ENCODE results near the gene DISP3.
"Not testable (repeated sequence)": the region's sequence is repeated elsewhere in the genome, so short reads cannot be mapped to it uniquely, and the experiment has no call there.

Gene DISP3

DNA sequence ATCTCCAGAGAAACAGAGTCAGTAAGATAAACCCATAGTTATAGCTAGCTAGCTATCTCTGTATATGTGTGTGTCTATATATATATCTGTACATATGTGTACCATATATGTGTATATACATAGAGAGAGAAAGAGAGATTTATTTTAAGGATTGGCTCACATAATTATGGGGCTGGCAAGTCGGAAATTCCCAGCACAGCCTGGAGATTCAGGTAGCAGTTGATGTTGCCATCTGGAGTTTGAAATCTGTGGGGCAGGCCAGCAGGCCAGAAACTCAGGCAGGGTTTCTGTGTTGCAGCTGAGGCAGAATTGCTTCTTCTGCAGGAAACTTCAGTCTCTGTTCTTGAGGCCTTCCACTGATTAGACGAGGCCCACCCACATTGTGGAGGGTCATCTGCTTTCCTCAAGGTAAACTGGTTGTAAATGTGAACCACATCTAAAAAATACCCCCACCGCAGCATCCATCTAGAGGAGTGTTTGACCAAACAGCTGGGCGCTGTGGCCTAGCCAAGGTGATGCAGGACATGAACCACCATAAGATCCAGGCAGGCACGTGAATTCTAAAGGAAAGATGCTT is 94.2 kb downstream of the DISP3 start:
- no peaks in the 10 kb centered on the region for H3K4me1 ChIP-seq
- H3K79me2 ChIP-seq: no peaks in the 10 kb centered on the region
- H2AFZ ChIP-seq: no peak overlapping the region
- no peak overlapping the region for H3K4me2 ChIP-seq (ENCODE audit: low read length)
- TF ChIP-seq, protein P1, sequence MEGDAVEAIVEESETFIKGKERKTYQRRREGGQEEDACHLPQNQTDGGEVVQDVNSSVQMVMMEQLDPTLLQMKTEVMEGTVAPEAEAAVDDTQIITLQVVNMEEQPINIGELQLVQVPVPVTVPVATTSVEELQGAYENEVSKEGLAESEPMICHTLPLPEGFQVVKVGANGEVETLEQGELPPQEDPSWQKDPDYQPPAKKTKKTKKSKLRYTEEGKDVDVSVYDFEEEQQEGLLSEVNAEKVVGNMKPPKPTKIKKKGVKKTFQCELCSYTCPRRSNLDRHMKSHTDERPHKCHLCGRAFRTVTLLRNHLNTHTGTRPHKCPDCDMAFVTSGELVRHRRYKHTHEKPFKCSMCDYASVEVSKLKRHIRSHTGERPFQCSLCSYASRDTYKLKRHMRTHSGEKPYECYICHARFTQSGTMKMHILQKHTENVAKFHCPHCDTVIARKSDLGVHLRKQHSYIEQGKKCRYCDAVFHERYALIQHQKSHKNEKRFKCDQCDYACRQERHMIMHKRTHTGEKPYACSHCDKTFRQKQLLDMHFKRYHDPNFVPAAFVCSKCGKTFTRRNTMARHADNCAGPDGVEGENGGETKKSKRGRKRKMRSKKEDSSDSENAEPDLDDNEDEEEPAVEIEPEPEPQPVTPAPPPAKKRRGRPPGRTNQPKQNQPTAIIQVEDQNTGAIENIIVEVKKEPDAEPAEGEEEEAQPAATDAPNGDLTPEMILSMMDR (IDR thresholded peaks at IDR 0.05): no peak
- no peak overlapping the region for H3K4me3 ChIP-seq (ENCODE audit: low read depth, low read length)
- peaks cover 3% of the 10 kb centered on the region for H3K27me3 ChIP-seq (ENCODE audit: control insufficient read depth, insufficient read depth, low read length)
- no peaks in the 10 kb centered on the region for H3K36me3 ChIP-seq (ENCODE audit: control insufficient read depth, insufficient read depth, low read length)
- no peaks in the 10 kb centered on the region for H3K9me3 ChIP-seq (ENCODE audit: control insufficient read depth, low read length)
- no peak overlapping the region for H3K27ac ChIP-seq
- H3K9ac ChIP-seq: no peak overlapping the region

DNA sequence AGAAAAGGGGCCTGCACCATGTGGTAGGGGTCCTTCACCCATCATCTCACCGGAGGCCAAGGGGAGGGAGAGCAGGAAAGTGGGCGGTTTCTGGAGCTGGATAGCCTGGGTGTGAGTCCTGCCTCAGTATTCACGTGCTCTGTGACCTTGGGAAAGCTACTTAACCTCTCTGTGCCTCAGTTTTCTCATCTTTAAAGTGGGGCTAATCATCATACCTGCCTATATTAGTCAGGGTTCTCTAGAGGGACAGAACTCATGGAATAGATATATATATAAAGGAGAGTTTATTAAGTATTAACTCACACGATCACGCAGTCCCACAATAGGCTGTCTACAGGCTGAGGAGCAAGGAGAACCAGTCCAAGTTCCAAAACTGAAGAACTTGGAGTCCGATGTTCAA is 96.6 kb downstream of the DISP3 start:
- Histone ChIP-seq H3K36me3 (ENCODE audit: control insufficient read depth, insufficient read depth, low read length) (no peaks in the 10 kb centered on the region), H3K27ac (no peak overlapping the region), H3K9ac (no peak overlapping the region), H3K79me2 (no peaks in the 10 kb centered on the region), H3K9me3 (ENCODE audit: control insufficient read depth, low read length) (no peaks in the 10 kb centered on the region), H2AFZ (no peak overlapping the region), H3K4me2 (ENCODE audit: low read length) (no peak overlapping the region), H3K27me3 (ENCODE audit: control insufficient read depth, insufficient read depth, low read length) (peaks cover 7% of the 10 kb centered on the region), H3K4me3 (ENCODE audit: low read depth, low read length) (no peak overlapping the region), H3K4me1 (no peaks in the 10 kb centered on the region)
- TF ChIP-seq, protein P1 (IDR thresholded peaks at IDR 0.05): no peak

DNA sequence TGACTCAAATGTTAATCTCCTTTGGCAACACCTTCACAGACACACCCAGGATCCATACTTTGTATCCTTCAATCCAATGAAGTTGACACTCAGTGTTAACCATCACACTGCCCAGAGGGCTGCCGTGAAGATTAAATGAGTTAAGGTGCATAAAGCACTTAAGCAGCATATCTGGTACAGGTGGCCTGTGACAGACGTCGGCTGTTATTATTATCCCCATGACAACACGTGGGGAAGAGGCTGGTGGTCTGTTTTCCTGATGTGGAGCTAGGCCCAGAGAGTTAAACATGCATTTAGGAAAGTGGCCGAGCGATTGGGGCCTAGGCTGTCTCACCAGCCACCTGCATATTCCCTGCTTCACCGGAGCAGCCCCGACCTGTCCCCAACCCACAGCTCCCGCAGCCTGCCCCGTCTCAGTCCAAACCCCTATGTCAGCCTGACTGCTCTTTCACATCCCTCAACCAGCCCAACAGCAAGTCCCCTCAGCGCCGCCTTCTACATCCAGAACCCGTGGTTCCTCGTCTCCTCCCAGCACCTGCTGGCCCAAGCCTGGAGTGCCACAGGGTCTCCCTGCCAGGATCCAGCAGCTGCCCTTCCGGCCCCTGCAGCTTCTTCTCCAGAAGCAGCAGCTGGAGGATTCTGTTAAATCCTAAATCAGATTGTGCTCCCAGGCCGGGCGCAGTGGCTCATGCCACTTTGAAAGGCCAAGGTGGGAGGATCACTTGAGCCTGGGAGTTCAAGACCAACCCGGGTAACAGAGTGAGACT is 97.3 kb downstream of the DISP3 start:
- no peak overlapping the region for H3K27ac ChIP-seq
- no peak overlapping the region for H3K4me2 ChIP-seq (ENCODE audit: low read length)
- H3K36me3 ChIP-seq (ENCODE audit: control insufficient read depth, insufficient read depth, low read length): no peaks in the 10 kb centered on the region
- H3K79me2 ChIP-seq: no peaks in the 10 kb centered on the region
- H3K4me1 ChIP-seq: no peaks in the 10 kb centered on the region
- no peak overlapping the region for H2AFZ ChIP-seq
- H3K27me3 ChIP-seq (ENCODE audit: control insufficient read depth, insufficient read depth, low read length): peaks cover 6% of the 10 kb centered on the region
- TF ChIP-seq, protein P1 (IDR thresholded peaks at IDR 0.05): no peak
- no peak overlapping the region for H3K9ac ChIP-seq
- H3K4me3 ChIP-seq (ENCODE audit: low read depth, low read length): no peak overlapping the region
- no peaks in the 10 kb centered on the region for H3K9me3 ChIP-seq (ENCODE audit: control insufficient read depth, low read length)

DNA sequence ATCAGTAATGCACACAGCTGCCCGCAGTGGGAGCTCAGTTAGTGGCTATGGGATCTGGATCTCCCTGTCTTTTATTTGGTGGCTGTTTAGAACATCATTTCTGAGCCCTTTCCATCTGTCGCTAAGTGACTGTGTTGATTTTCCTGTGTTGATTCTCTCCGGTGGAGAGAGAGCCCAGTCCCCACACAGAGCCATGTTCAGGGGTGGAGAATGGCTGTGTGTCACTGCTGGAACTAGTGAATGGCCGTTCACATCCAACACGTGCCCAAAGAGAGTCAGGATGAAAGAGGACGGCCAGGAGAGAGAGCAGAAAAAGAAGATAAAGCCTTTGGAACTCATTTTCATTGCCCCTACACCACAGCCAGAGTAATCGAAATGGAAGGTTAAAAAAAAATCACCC is 99.0 kb downstream of the DISP3 start:
- no peak overlapping the region for H3K27ac ChIP-seq
- H3K4me3 ChIP-seq (ENCODE audit: low read depth, low read length): no peak overlapping the region
- H3K4me2 ChIP-seq (ENCODE audit: low read length): no peak overlapping the region
- H3K36me3 ChIP-seq (ENCODE audit: control insufficient read depth, insufficient read depth, low read length): no peaks in the 10 kb centered on the region
- no peaks in the 10 kb centered on the region for H3K4me1 ChIP-seq
- H3K9me3 ChIP-seq (ENCODE audit: control insufficient read depth, low read length): no peaks in the 10 kb centered on the region
- H3K27me3 ChIP-seq (ENCODE audit: control insufficient read depth, insufficient read depth, low read length): peaks cover 4% of the 10 kb centered on the region
- TF ChIP-seq, protein P1 (IDR thresholded peaks at IDR 0.05): no peak
- no peak overlapping the region for H2AFZ ChIP-seq
- no peak overlapping the region for H3K9ac ChIP-seq
- H3K79me2 ChIP-seq: no peaks in the 10 kb centered on the region

DNA sequence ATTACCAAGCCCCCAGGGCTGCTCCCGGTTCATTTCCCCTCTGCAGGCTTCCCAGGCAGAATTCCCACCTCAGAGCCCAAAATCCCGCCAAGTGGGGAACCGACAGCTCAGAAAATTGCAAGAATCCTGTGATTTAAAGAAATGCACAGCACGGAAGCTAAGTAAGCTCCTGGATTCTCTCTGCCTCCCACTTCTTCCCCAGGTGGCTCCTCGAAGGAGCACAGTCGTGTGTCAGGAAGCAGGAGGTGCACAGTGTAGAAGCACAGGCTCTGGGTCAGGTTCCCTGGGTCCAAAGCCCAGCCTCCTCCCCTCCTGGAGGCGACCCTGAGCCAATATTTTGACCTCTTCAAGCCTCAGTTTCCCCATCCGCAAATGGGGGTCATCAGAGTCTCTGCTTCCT is 100.6 kb downstream of the DISP3 start:
- no peak overlapping the region for H3K9ac ChIP-seq
- no peak overlapping the region for H2AFZ ChIP-seq
- H3K27me3 ChIP-seq (ENCODE audit: control insufficient read depth, insufficient read depth, low read length): peaks cover 4% of the 10 kb centered on the region
- H3K36me3 ChIP-seq (ENCODE audit: control insufficient read depth, insufficient read depth, low read length): no peaks in the 10 kb centered on the region
- H3K9me3 ChIP-seq (ENCODE audit: control insufficient read depth, low read length): no peaks in the 10 kb centered on the region
- H3K79me2 ChIP-seq: no peaks in the 10 kb centered on the region
- no peak overlapping the region for H3K4me3 ChIP-seq (ENCODE audit: low read depth, low read length)
- TF ChIP-seq, protein P1 (IDR thresholded peaks at IDR 0.05): no peak
- H3K4me2 ChIP-seq (ENCODE audit: low read length): no peak overlapping the region
- H3K4me1 ChIP-seq: no peaks in the 10 kb centered on the region
- H3K27ac ChIP-seq: no peak overlapping the region

DNA sequence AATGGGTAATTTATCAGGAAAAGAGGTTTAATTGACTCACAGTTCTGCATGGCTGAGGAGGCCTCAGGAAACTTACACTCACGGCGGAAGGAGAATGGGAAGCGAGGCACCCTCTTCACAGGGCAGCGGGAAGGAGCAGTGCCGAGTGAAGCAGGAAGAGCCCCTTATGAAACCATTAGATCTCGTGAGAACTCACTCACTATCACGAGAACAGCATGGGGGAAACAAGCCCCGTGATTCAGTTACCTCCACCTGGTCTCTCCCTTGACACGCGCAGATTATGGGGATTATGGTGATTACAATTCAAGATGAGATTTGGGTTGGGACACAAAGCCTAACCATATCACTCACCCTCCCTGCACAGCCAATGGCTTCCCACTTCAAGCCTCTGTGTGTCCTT is 101.1 kb downstream of the DISP3 start:
- H3K27me3 ChIP-seq (ENCODE audit: control insufficient read depth, insufficient read depth, low read length); H3K27ac ChIP-seq; H2AFZ ChIP-seq; H3K9ac ChIP-seq; H3K9me3 ChIP-seq (ENCODE audit: control insufficient read depth, low read length); H3K4me2 ChIP-seq (ENCODE audit: low read length); H3K4me1 ChIP-seq; H3K79me2 ChIP-seq; H3K36me3 ChIP-seq (ENCODE audit: control insufficient read depth, insufficient read depth, low read length); H3K4me3 ChIP-seq (ENCODE audit: low read depth, low read length): not testable (repeated sequence)

Data from parathyroid adenoma (tissue), 2 donors.